ENCODE results near the gene SAMMSON. TPM values are rescaled to one million over a fixed set of nuclear protein-coding genes. Genes with fewer than 3 reads are reported as not detected.

The SAMMSON gene
- polyA plus RNA-seq, 3 donors: not detected

DNA sequence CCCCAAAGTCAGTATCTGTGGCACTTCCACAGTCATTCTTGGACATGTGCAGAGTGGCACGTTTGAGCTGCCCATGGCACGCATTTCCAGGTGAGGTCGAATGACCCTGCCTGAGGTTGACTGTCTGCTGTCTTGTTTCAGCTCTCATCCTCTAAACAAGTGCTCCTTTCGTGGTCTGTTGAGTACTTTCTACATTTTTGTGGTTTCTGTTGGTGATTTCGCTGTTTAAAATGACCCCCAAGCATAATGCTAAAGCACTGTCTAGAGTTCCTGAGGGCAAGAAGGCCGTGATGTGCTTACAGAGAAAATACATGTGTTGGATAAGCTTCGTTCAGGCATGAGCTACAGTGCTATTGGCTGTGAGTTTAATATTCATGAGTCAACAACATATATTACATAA lies 40.0 kb upstream of the SAMMSON start:
- Mint-ChIP-seq H3K9me3 (peaks cover 0 to 3% (median 0%) of the 10 kb centered on the region in 7 donors), H3K36me3 (peaks cover 26 to 28% of the 10 kb centered on the region in 2 donors), H3K27me3 (ENCODE audit: low read depth in 3 of 3) (no peaks in the 10 kb centered on the region), H3K4me3 (no peak overlapping the region), H3K27ac (no peak overlapping the region), H3K4me1 (no peaks in the 10 kb centered on the region)
- Histone ChIP-seq H3K9me3 (replicated peaks in 1 of 2; ENCODE audit: control insufficient read depth in 1 of 2, insufficient read depth in 1 of 2, low read length in 2 of 2) (no peaks in the 10 kb centered on the region), H3K4me3 (replicated peaks in 1 of 3; ENCODE audit: low read depth in 2 of 3, low read length in 3 of 3) (no peak overlapping the region), H3K27ac (ENCODE audit: low read depth in 1 of 2, low read length in 2 of 2) (no peak overlapping the region), H3K9ac (ENCODE audit: insufficient read depth, low read length, poor library complexity, severe bottlenecking) (no peak overlapping the region), H3K79me2 (ENCODE audit: insufficient read depth, low read length) (no peaks in the 10 kb centered on the region), H3K4me1 (ENCODE audit: control insufficient read depth in 1 of 2, insufficient read depth in 2 of 2, low read length in 2 of 2) (no peaks in the 10 kb centered on the region), H3K36me3 (replicated peaks in 1 of 2; ENCODE audit: control insufficient read depth in 1 of 2, insufficient read depth in 2 of 2, low read length in 2 of 2) (peaks cover 25 to 58% of the 10 kb centered on the region in 2 donors), H2AFZ (ENCODE audit: insufficient read depth, low read depth, low read length, poor library complexity, severe bottlenecking) (no peak overlapping the region), H4K20me1 (ENCODE audit: insufficient read depth, low read length) (no peaks in the 10 kb centered on the region), H3K4me2 (replicated peaks; ENCODE audit: extremely low read depth, low read length, poor library complexity, severe bottlenecking) (no peak overlapping the region), H3K27me3 (ENCODE audit: control insufficient read depth in 2 of 2, insufficient read depth in 2 of 2, low read length in 2 of 2) (no peaks in the 10 kb centered on the region)
- intact Hi-C loops (cut with micrococcal nuclease): no loop called here
- DNase-seq: no peak
- 80% methylated on average over 1 of the region's 7 CpGs for WGBS (ENCODE audit: insufficient coverage)
- TF ChIP-seq CTCF (IDR thresholded peaks at IDR 0.05): no peak

DNA sequence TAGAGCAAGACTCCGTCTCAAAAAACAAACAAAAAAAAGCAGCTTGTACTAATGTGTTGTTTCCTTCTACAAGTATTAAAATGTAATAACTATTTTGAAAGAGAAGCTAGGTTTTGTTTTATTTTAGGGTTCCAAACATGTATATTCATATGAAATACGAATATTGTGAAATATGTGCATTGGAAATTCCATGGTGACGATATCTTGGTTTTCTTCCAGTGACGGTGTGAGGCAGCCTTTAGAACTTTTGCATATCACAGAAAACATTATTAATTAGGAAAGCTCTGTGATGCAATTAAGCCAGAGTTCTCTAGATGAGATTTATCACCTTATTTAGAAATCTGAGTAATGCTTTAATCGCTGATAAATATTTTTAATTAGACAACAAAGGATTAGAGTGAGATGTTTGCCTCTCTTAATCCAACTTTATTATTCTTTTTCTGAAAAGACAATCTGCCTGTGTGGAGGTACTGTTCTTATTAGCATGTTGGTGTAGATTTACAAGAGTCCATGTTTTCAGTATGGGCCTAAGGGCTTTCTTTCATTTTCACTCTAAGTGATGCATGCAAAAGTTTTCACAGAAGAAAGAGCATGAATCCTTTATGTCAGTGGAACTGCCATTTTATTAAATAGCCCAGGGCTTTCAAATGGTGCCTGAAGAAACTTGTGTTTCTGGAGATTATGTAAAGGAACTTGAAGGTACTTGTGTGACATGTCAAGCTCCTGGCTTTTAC lies 37.7 kb upstream of the SAMMSON start:
- H3K4me2 ChIP-seq (replicated peaks; ENCODE audit: extremely low read depth, low read length, poor library complexity, severe bottlenecking): no peak overlapping the region
- H3K27ac ChIP-seq (ENCODE audit: low read depth in 1 of 2, low read length in 2 of 2): no peak overlapping the region
- intact Hi-C loops (cut with micrococcal nuclease): no loop called here
- H4K20me1 ChIP-seq (ENCODE audit: insufficient read depth, low read length): no peaks in the 10 kb centered on the region
- H3K4me1 Mint-ChIP-seq: no peaks in the 10 kb centered on the region
- H3K9me3 Mint-ChIP-seq: peaks cover 0 to 3% (median 0%) of the 10 kb centered on the region in 7 donors
- no peaks in the 10 kb centered on the region for H3K9me3 ChIP-seq (replicated peaks in 1 of 2; ENCODE audit: control insufficient read depth in 1 of 2, insufficient read depth in 1 of 2, low read length in 2 of 2)
- no peaks in the 10 kb centered on the region for H3K27me3 Mint-ChIP-seq (ENCODE audit: low read depth in 3 of 3)
- H3K4me3 Mint-ChIP-seq: no peak overlapping the region
- DNase-seq: peak in 1 of 3 donors; percentile 8
- no peaks in the 10 kb centered on the region for H3K27me3 ChIP-seq (ENCODE audit: control insufficient read depth in 2 of 2, insufficient read depth in 2 of 2, low read length in 2 of 2)
- H3K79me2 ChIP-seq (ENCODE audit: insufficient read depth, low read length): no peaks in the 10 kb centered on the region
- no peaks in the 10 kb centered on the region for H3K4me1 ChIP-seq (ENCODE audit: control insufficient read depth in 1 of 2, insufficient read depth in 2 of 2, low read length in 2 of 2)
- H3K9ac ChIP-seq (ENCODE audit: insufficient read depth, low read length, poor library complexity, severe bottlenecking): no peak overlapping the region
- no peak overlapping the region for H2AFZ ChIP-seq (ENCODE audit: insufficient read depth, low read depth, low read length, poor library complexity, severe bottlenecking)
- no peak for TF ChIP-seq CTCF (IDR thresholded peaks at IDR 0.05)
- no peak overlapping the region for H3K27ac Mint-ChIP-seq
- no peak overlapping the region for H3K4me3 ChIP-seq (replicated peaks in 1 of 3; ENCODE audit: low read depth in 2 of 3, low read length in 3 of 3)
- peaks cover 30 to 64% of the 10 kb centered on the region in 2 donors for H3K36me3 ChIP-seq (replicated peaks in 1 of 2; ENCODE audit: control insufficient read depth in 1 of 2, insufficient read depth in 2 of 2, low read length in 2 of 2)
- no CpG with 5 or more reads among the region's 5 CpGs for WGBS (ENCODE audit: insufficient coverage)
- H3K36me3 Mint-ChIP-seq: peaks cover 37 to 40% of the 10 kb centered on the region in 2 donors
